ENCODE data around the gene MICB.

DNA sequence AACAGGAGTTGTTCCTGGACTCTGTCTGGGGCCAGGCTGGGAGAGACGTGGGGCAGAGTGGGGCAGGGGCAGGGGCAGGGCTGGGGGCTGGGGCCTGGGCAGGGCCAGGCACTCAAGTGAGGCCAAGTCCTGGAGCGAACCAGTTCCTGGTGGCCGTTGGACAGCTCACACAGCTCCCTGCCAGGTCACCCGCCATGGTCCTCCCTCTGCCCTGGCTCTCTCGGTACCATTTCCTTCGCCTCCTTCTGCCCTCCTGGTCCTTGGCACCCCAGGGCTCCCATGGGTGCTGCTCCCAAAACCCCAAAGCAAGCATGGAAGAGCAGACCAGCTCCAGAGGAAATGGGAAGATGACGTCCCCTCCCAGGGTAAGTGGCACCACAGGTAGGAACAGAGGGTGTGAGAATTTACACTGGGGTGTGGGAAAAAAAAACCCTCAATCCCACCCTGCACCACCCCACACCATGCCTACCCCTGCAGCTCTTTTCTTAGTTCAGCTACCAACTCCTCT is 30.9 kb downstream of the MICB start, which contains the start of gene MCCD1:
- TF ChIP-seq CTCF (IDR thresholded peaks at IDR 0.05): no peak
- TF ChIP-seq POLR2AphosphoS5 (IDR thresholded peaks at IDR 0.05): peak in 2 of 4 donors; percentile 6 to 17
- no peak for TF ChIP-seq EP300 (IDR thresholded peaks at IDR 0.05)

Data from sigmoid colon (tissue), 4 donors.